ENCODE data around the gene PET100. TPM values are rescaled to one million over a fixed set of nuclear protein-coding genes. Genes with fewer than 3 reads are reported as not detected.

The PET100 gene
- total RNA-seq, 1 experiment from 2014 or later = 101 TPM

GRCh38 chr19:7669641-7670040 lies 40.0 kb downstream of the PET100 start:
- POLR2A ChIA-PET (ENCODE audit: unreplicated experiment) = no interaction called here
- no peak for TF ChIP-seq EZH2phosphoT487 (IDR thresholded peaks at IDR 0.05; ENCODE audit: borderline replicate concordance, low read length)
- no peak for TF ChIP-seq CTCF (conservative IDR thresholded peaks at IDR 0.05; ENCODE audit: low read depth, low read length)
- no peak for TF ChIP-seq EZH2 (IDR thresholded peaks at IDR 0.05; ENCODE audit: low read length, unreplicated experiment)
- no peaks in the 10 kb centered on the region for H3K4me1 ChIP-seq (ENCODE audit: insufficient read depth, low read length)

GRCh38 chr19:7670150-7670783 lies 40.7 kb downstream of the PET100 start:
- Histone ChIP-seq H3K79me2 (ENCODE audit: low read length) (no peaks in the 10 kb centered on the region), H3K4me3 (ENCODE audit: low read length) (no peak overlapping the region), H3F3A (ENCODE audit: low read length, unreplicated experiment) (no peaks in the 10 kb centered on the region), H3K36me3 (ENCODE audit: low read depth, low read length) (no peaks in the 10 kb centered on the region), H3K27me3 (ENCODE audit: low read length) (peaks cover 8% of the 10 kb centered on the region; the same call in 1 of the 2 replicates), H4K20me1 (ENCODE audit: low read length) (no peaks in the 10 kb centered on the region), H3K9ac (ENCODE audit: low read length) (no peak overlapping the region), H3K9me3 (ENCODE audit: low read length) (no peaks in the 10 kb centered on the region), H3K4me2 (ENCODE audit: low read length) (no peak overlapping the region), H2AFZ (ENCODE audit: low read length) (0 out of 2 replicates have a peak overlapping the region, but pooled peaks have one; percentile 30), H3K4me1 (ENCODE audit: insufficient read depth, low read length) (no peaks in the 10 kb centered on the region), H3K9me2 (replicated peaks; ENCODE audit: low read length) (no peaks in the 10 kb centered on the region), H3K27ac (ENCODE audit: low read length) (no peak overlapping the region)
- no peak for DNase-seq
- ATAC-seq = no peak
- intact Hi-C loops (cut with micrococcal nuclease) = no loop called here
- CTCF ChIA-PET = interaction anchor here (1.2 kb wide), 1 partner anchor 11 kb away, joined by 5 read pairs; the partner anchor contains the start of gene TRAPPC5
- BruUV-seq (replicated peaks) = no TSS peak
- no peak for TF ChIP-seq EZH2phosphoT487 (IDR thresholded peaks at IDR 0.05; ENCODE audit: borderline replicate concordance, low read length)
- TF ChIP-seq EZH2 (IDR thresholded peaks at IDR 0.05; ENCODE audit: low read length, unreplicated experiment) = no peak
- TF ChIP-seq CTCF (conservative IDR thresholded peaks at IDR 0.05; ENCODE audit: low read depth, low read length) = no peak
- POLR2A ChIA-PET (ENCODE audit: unreplicated experiment) = no interaction called here

More at GRCh38 chr19:7669641-7670040, 40.0 kb downstream of the PET100 start:
- Histone ChIP-seq H3K9me2 (replicated peaks; ENCODE audit: low read length) (no peaks in the 10 kb centered on the region), H3K4me2 (ENCODE audit: low read length) (no peak overlapping the region), H4K20me1 (ENCODE audit: low read length) (no peaks in the 10 kb centered on the region), H3K79me2 (ENCODE audit: low read length) (no peaks in the 10 kb centered on the region), H3K27ac (ENCODE audit: low read length) (no peak overlapping the region), H3K9me3 (ENCODE audit: low read length) (no peaks in the 10 kb centered on the region), H2AFZ (ENCODE audit: low read length) (no peak overlapping the region), H3K4me3 (ENCODE audit: low read length) (no peak overlapping the region), H3F3A (ENCODE audit: low read length, unreplicated experiment) (no peaks in the 10 kb centered on the region), H3K27me3 (ENCODE audit: low read length) (peaks cover 8% of the 10 kb centered on the region; the same call in 1 of the 2 replicates), H3K36me3 (ENCODE audit: low read depth, low read length) (no peaks in the 10 kb centered on the region), H3K9ac (ENCODE audit: low read length) (no peak overlapping the region)
- intact Hi-C loops (cut with micrococcal nuclease) = no loop called here
- CTCF ChIA-PET = interaction anchor here (0.8 to 1.2 kb wide), 2 partner anchors 11 to 101 kb away, joined by 4 to 5 read pairs; partner anchors contain the start of gene TRAPPC5
- no TSS peak for BruUV-seq (replicated peaks)
- DNase-seq (no peak), ATAC-seq (no peak)

GRCh38 chr19:7670790-7671189 lies 41.2 kb downstream of the PET100 start:
- Histone ChIP-seq H3K4me2 (ENCODE audit: low read length) (no peak overlapping the region), H3K27ac (ENCODE audit: low read length) (no peak overlapping the region), H3K27me3 (ENCODE audit: low read length) (peaks cover 8% of the 10 kb centered on the region; the same call in 1 of the 2 replicates), H3K9ac (ENCODE audit: low read length) (no peak overlapping the region), H3K79me2 (ENCODE audit: low read length) (no peaks in the 10 kb centered on the region), H3F3A (ENCODE audit: low read length, unreplicated experiment) (no peaks in the 10 kb centered on the region), H3K4me3 (ENCODE audit: low read length) (no peak overlapping the region), H3K4me1 (ENCODE audit: insufficient read depth, low read length) (no peaks in the 10 kb centered on the region), H2AFZ (ENCODE audit: low read length) (no peak overlapping the region), H3K9me2 (replicated peaks; ENCODE audit: low read length) (no peaks in the 10 kb centered on the region), H3K36me3 (ENCODE audit: low read depth, low read length) (no peaks in the 10 kb centered on the region), H4K20me1 (ENCODE audit: low read length) (no peaks in the 10 kb centered on the region), H3K9me3 (ENCODE audit: low read length) (no peaks in the 10 kb centered on the region)
- no peak for ATAC-seq
- no peak for DNase-seq
- no TSS peak for BruUV-seq (replicated peaks)
- TF ChIP-seq CTCF (conservative IDR thresholded peaks at IDR 0.05; ENCODE audit: low read depth, low read length) = no peak
- no peak for TF ChIP-seq EZH2phosphoT487 (IDR thresholded peaks at IDR 0.05; ENCODE audit: borderline replicate concordance, low read length)
- TF ChIP-seq EZH2 (IDR thresholded peaks at IDR 0.05; ENCODE audit: low read length, unreplicated experiment) = no peak
- ChIA-PET CTCF (no interaction called here), POLR2A (ENCODE audit: unreplicated experiment) (no interaction called here)
- intact Hi-C loops (cut with micrococcal nuclease) = no loop called here

Data from PC-3 (cell line).